ENCODE measurements around the gene ADPGK. TPM values are rescaled to one million over a fixed set of nuclear protein-coding genes. Genes with fewer than 3 reads are reported as not detected.

ADPGK gene
- polyA plus RNA-seq, 3 donors: 138 to 283 (median 152) TPM

DNA sequence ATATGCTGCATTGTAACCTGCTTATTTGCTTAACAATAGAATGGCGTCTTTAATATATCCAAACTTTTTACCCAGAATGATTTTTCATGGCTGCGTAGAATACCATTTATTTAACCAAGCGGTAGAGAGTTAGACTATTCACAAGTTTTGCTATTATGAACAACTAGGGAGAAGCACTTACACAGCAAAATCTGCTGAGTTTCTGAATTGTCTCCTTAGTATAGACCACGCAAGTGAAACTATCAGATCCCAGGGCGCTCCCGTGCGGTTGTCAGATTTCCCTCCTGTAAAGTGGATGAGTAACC, 12.6 kb upstream of the ADPGK start:
- peaks cover 37 to 59% of the 10 kb centered on the region in 2 donors for H3K27me3 ChIP-seq (ENCODE audit: control insufficient read depth in 2 of 2, insufficient read depth in 2 of 2, low read length in 2 of 2)
- intact Hi-C loops (cut with micrococcal nuclease): loop anchor here in 1 of 2 donors (10.0 kb wide), 1 partner anchor 289 kb away; no protein-coding TSS in a partner anchor
- no peak overlapping the region for H3K27ac ChIP-seq (ENCODE audit: low read depth in 1 of 2, low read length in 2 of 2)
- DNase-seq: no peak
- H3K79me2 ChIP-seq (ENCODE audit: insufficient read depth, low read length): no peaks in the 10 kb centered on the region
- H3K4me1 ChIP-seq (ENCODE audit: control insufficient read depth in 1 of 2, insufficient read depth in 2 of 2, low read length in 2 of 2): peaks cover 9 to 13% of the 10 kb centered on the region in 2 donors
- TF ChIP-seq, protein P1, sequence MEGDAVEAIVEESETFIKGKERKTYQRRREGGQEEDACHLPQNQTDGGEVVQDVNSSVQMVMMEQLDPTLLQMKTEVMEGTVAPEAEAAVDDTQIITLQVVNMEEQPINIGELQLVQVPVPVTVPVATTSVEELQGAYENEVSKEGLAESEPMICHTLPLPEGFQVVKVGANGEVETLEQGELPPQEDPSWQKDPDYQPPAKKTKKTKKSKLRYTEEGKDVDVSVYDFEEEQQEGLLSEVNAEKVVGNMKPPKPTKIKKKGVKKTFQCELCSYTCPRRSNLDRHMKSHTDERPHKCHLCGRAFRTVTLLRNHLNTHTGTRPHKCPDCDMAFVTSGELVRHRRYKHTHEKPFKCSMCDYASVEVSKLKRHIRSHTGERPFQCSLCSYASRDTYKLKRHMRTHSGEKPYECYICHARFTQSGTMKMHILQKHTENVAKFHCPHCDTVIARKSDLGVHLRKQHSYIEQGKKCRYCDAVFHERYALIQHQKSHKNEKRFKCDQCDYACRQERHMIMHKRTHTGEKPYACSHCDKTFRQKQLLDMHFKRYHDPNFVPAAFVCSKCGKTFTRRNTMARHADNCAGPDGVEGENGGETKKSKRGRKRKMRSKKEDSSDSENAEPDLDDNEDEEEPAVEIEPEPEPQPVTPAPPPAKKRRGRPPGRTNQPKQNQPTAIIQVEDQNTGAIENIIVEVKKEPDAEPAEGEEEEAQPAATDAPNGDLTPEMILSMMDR (IDR thresholded peaks at IDR 0.05): no peak
- peaks cover 0 to 4% of the 10 kb centered on the region in 2 donors for H3K9me3 ChIP-seq (replicated peaks in 1 of 2; ENCODE audit: control insufficient read depth in 1 of 2, insufficient read depth in 1 of 2, low read length in 2 of 2)
- WGBS (ENCODE audit: insufficient coverage): 60% methylated on average over 1 of the region's 7 CpGs
- H3K36me3 Mint-ChIP-seq: peaks cover 2 to 6% of the 10 kb centered on the region in 2 donors
- H3K4me1 Mint-ChIP-seq: peaks cover 12% of the 10 kb centered on the region
- peak overlapping the region; percentile 82 for H2AFZ ChIP-seq (ENCODE audit: insufficient read depth, low read depth, low read length, poor library complexity, severe bottlenecking)
- no peaks in the 10 kb centered on the region for H4K20me1 ChIP-seq (ENCODE audit: insufficient read depth, low read length)
- peak overlapping the region in 1 of 3 experiments; percentile 73 for H3K4me3 ChIP-seq (replicated peaks in 1 of 3; ENCODE audit: low read depth in 2 of 3, low read length in 3 of 3)
- H3K9ac ChIP-seq (ENCODE audit: insufficient read depth, low read length, poor library complexity, severe bottlenecking): peak overlapping the region; percentile 49
- H3K27me3 Mint-ChIP-seq (ENCODE audit: low read depth in 3 of 3): peaks cover 35 to 74% (median 43%) of the 10 kb centered on the region in 3 donors
- H3K4me2 ChIP-seq (replicated peaks; ENCODE audit: extremely low read depth, low read length, poor library complexity, severe bottlenecking): peak overlapping the region; percentile 84
- H3K9me3 Mint-ChIP-seq: peaks cover 0 to 6% (median 0%) of the 10 kb centered on the region in 7 donors
- H3K4me3 Mint-ChIP-seq: peak overlapping the region; percentile 68 to 93
- H3K27ac Mint-ChIP-seq: peak overlapping the region in 1 of 7 donors; percentile 38
- no peaks in the 10 kb centered on the region for H3K36me3 ChIP-seq (replicated peaks in 1 of 2; ENCODE audit: control insufficient read depth in 1 of 2, insufficient read depth in 2 of 2, low read length in 2 of 2)

DNA sequence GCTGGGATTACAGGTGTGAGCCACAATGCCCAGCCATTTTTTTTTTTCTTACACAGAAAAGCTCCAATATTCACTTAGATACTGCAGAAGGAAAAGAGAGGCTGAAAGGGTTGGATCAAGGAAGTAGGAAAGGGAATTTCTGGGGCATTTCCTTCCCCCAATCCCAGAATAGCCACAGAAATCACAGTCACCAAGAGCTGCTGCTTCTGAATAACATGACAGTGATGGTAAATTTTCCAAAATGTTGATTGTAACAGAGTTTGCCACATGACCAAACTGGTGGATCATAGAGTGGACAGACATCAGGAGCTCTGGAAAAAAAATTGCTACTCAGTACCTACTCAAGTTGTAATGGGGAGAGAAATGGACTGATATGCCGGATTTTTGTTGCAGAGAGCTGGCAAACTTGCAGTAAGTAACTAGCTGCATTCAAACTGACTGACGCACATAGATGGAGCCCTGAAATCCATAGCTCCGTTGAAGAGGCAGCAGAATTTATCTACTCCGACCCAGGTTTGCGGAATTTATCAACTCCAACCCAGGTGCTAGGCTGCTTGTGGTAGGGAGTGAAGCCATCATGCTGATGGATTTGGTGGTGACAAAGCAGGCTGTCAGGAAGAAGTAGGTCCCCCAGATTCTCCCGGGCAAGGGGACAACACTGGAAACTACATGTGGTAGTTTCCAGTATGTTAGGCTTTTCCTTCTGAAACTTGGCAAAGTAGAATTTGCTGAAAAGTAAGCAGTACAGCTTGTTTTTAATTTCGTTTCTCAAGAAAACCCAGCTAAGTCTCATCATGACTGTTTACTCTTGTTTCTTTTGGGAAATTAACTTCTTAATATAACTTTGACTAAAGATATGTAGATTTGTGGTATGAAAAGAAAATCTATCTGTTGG, 10.5 kb upstream of the ADPGK start:
- Mint-ChIP-seq H3K36me3 (peaks cover 2 to 6% of the 10 kb centered on the region in 2 donors), H3K27me3 (ENCODE audit: low read depth in 3 of 3) (peaks cover 30 to 62% (median 35%) of the 10 kb centered on the region in 3 donors), H3K4me3 (no peak overlapping the region), H3K27ac (no peak overlapping the region), H3K9me3 (peaks cover 0 to 6% (median 0%) of the 10 kb centered on the region in 7 donors), H3K4me1 (peaks cover 12% of the 10 kb centered on the region)
- H3K4me1 ChIP-seq (ENCODE audit: control insufficient read depth in 1 of 2, insufficient read depth in 2 of 2, low read length in 2 of 2): peaks cover 9 to 13% of the 10 kb centered on the region in 2 donors
- H3K9ac ChIP-seq (ENCODE audit: insufficient read depth, low read length, poor library complexity, severe bottlenecking): no peak overlapping the region
- H3K36me3 ChIP-seq (replicated peaks in 1 of 2; ENCODE audit: control insufficient read depth in 1 of 2, insufficient read depth in 2 of 2, low read length in 2 of 2): no peaks in the 10 kb centered on the region
- H3K79me2 ChIP-seq (ENCODE audit: insufficient read depth, low read length): no peaks in the 10 kb centered on the region
- 50% methylated on average over 1 of the region's 7 CpGs for WGBS (ENCODE audit: insufficient coverage)
- DNase-seq: no peak
- TF ChIP-seq, protein P1 (IDR thresholded peaks at IDR 0.05): no peak
- H3K27ac ChIP-seq (ENCODE audit: low read depth in 1 of 2, low read length in 2 of 2): no peak overlapping the region
- H3K27me3 ChIP-seq (ENCODE audit: control insufficient read depth in 2 of 2, insufficient read depth in 2 of 2, low read length in 2 of 2): peaks cover 33 to 46% of the 10 kb centered on the region in 2 donors
- no peak overlapping the region for H2AFZ ChIP-seq (ENCODE audit: insufficient read depth, low read depth, low read length, poor library complexity, severe bottlenecking)
- no peak overlapping the region for H3K4me3 ChIP-seq (replicated peaks in 1 of 3; ENCODE audit: low read depth in 2 of 3, low read length in 3 of 3)
- H4K20me1 ChIP-seq (ENCODE audit: insufficient read depth, low read length): no peaks in the 10 kb centered on the region
- intact Hi-C loops (cut with micrococcal nuclease): loop anchor here in 1 of 2 donors (10.0 kb wide), 1 partner anchor 291 kb away; no protein-coding TSS in a partner anchor
- H3K4me2 ChIP-seq (replicated peaks; ENCODE audit: extremely low read depth, low read length, poor library complexity, severe bottlenecking): no peak overlapping the region
- peaks cover 0 to 4% of the 10 kb centered on the region in 2 donors for H3K9me3 ChIP-seq (replicated peaks in 1 of 2; ENCODE audit: control insufficient read depth in 1 of 2, insufficient read depth in 1 of 2, low read length in 2 of 2)
